ENCODE data around the gene CXCL6.

CXCL6 gene

GRCh38 chr4:73869130-73870055, 32.9 kb downstream of the CXCL6 start, which contains the start of gene CXCL1:
CXCL1 (plus strand) TSS chr4:73869393; CDS start chr4:73869471, 78 bp downstream.
- DNase-seq: peak; percentile 2

- DNase-seq: no peak
These were observed 33.8 kb downstream of the CXCL6 start for GRCh38 chr4:73870260-73870659.

- DNase-seq: no peak
These were observed 34.3 kb downstream of the CXCL6 start for GRCh38 chr4:73870768-73871167.

GRCh38 chr4:73871511-73872310, 35.2 kb downstream of the CXCL6 start:
- DNase-seq: no peak

GRCh38 chr4:73872316-73873108, 36.0 kb downstream of the CXCL6 start:
- DNase-seq: no peak

GRCh38 chr4:73874386-73874785, 37.9 kb downstream of the CXCL6 start:
- DNase-seq: no peak

- no peak for DNase-seq
These were observed 38.9 kb downstream of the CXCL6 start for GRCh38 chr4:73875401-73875800.

- DNase-seq: no peak
These were observed 46.8 kb downstream of the CXCL6 start for GRCh38 chr4:73883306-73883705.

GRCh38 chr4:73885574-73886267, 49.2 kb downstream of the CXCL6 start:
- no peak for DNase-seq

Measured in NCI-H1105 treated with DMSO at 0.1 percent for 48 hours (cell line).